Uterus (tissue), 2 donors: ENCODE results near the gene SF3A2.

Experiments
- POLR2A ChIP-seq, 2 donors: fragments of 450-650 bp; IDR thresholded peaks; one replicate each; pipeline ENCODE4 v1.6.1; 2016; ENCODE audit warnings: antibody characterized with exemption in 2 of 2, mild to moderate bottlenecking in 1 of 2, moderate library complexity in 1 of 2
- TF ChIP-seq, protein P1 (sequence below), 4 experiments: fragments of 200-600 bp in 2 of 4; fragments of 450-650 bp in 2 of 4; sonication (generic) in 2 of 4; IDR thresholded peaks; one replicate each; pipeline ENCODE4 v1.5.1; 2016 to 2019; ENCODE audit warnings: antibody characterized with exemption in 4 of 4, mild to moderate bottlenecking in 2 of 4, moderate library complexity in 1 of 4

DNA sequence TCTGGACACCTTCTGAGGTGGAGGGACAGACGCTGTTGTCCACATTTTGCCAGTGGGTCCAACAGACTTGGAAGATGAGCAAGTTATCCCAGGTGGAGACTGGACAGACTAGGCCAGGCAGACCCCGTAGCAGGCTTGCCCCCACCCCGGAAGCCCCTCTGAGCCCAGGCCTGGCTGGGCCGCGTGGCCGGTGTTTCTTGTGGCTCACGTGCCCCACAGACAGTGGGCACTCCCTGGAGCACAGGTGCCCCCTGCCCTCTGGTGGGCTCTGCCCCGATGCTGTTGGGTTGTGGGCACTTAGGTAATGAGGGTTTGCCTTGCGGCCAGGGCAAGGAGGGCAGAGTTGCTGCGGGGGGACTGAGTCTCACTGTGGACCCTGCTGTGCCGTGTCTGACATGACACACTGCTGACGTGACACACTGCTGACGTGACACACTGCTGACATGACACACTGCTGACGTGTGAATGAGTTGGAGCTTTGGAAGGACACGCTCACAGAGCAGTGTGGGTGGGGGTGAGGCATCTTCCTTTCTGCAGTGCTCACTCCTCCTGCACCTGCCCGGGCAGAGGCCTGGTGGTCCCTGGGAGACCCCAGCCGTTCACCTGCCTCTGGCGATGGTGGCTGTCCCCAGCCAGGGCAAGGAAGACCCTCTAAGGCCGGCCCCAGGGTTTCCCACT, 47.8 kb upstream of the SF3A2 start:
- TF ChIP-seq, protein P1, sequence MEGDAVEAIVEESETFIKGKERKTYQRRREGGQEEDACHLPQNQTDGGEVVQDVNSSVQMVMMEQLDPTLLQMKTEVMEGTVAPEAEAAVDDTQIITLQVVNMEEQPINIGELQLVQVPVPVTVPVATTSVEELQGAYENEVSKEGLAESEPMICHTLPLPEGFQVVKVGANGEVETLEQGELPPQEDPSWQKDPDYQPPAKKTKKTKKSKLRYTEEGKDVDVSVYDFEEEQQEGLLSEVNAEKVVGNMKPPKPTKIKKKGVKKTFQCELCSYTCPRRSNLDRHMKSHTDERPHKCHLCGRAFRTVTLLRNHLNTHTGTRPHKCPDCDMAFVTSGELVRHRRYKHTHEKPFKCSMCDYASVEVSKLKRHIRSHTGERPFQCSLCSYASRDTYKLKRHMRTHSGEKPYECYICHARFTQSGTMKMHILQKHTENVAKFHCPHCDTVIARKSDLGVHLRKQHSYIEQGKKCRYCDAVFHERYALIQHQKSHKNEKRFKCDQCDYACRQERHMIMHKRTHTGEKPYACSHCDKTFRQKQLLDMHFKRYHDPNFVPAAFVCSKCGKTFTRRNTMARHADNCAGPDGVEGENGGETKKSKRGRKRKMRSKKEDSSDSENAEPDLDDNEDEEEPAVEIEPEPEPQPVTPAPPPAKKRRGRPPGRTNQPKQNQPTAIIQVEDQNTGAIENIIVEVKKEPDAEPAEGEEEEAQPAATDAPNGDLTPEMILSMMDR (IDR thresholded peaks at IDR 0.05), result no peak
- no peak for TF ChIP-seq POLR2A (IDR thresholded peaks at IDR 0.05)
